GM12878 (cell line): ENCODE data around the gene PARK7. TPM values are rescaled to one million over a fixed set of nuclear protein-coding genes. Genes with fewer than 3 reads are reported as not detected.

Source experiments
- BACH1 ChIP-seq: fragments of 450-650 bp; IDR thresholded peaks from 2 replicates; pipeline ENCODE4 v1.6.1; 2017; ENCODE audit warnings: mild to moderate bottlenecking, borderline replicate concordance
- CEBPB ChIP-seq, 2 experiments: fragments of 150-350 bp in 1 of 2; IDR thresholded peaks; 2 replicates each; pipeline ENCODE4 v1.6.1; 2012 to 2014; ENCODE audit warnings: low read depth in 2 of 2, low read length in 2 of 2, borderline replicate concordance in 1 of 2, inconsistent platforms in 1 of 2
- CHD2 ChIP-seq: IDR thresholded peaks from 2 replicates; pipeline ENCODE4 v1.6.1; 2011; ENCODE audit warnings: low read depth, low read length, improper control_type of control experiment, borderline replicate concordance
- CHD4 ChIP-seq: fragments of 200-600 bp; sonication (generic); IDR thresholded peaks from 2 replicates; pipeline ENCODE4 v1.6.1; 2016; ENCODE audit warnings: mild to moderate bottlenecking
- CREB1 ChIP-seq: IDR thresholded peaks from 2 replicates; pipeline ENCODE4 v1.6.1; 2012; ENCODE audit warnings: low read depth, mild to moderate bottlenecking, inconsistent platforms
- DPF2 ChIP-seq: fragments of 450-650 bp; IDR thresholded peaks from 2 replicates; pipeline ENCODE4 v1.6.1; 2017; ENCODE audit warnings: mild to moderate bottlenecking
- ETV6 ChIP-seq, 2 experiments: fragments of 450-650 bp in 1 of 2; IDR thresholded peaks in 1 of 2; conservative IDR thresholded peaks in 1 of 2; 2 replicates each; pipeline ENCODE4 v1.6.1; 2014; ENCODE audit warnings: antibody characterized with exemption in 1 of 2, borderline replicate concordance in 1 of 2, low read depth in 1 of 2, mild to moderate bottlenecking in 1 of 2, moderate library complexity in 1 of 2
- FOXK2 ChIP-seq: fragments of 450-650 bp; IDR thresholded peaks from 2 replicates; pipeline ENCODE4 v1.6.1; 2017; ENCODE audit warnings: mild to moderate bottlenecking, moderate library complexity
- HDAC2 ChIP-seq: fragments of 200-600 bp; sonication (generic); IDR thresholded peaks from 2 replicates; pipeline ENCODE4 v1.6.1; 2017
- IRF5 ChIP-seq: fragments of 450-650 bp; IDR thresholded peaks from 2 replicates; pipeline ENCODE4 v1.6.1; 2017; ENCODE audit warnings: borderline replicate concordance
- JUND ChIP-seq: IDR thresholded peaks from 2 replicates; pipeline ENCODE4 v1.6.1; 2012; ENCODE audit warnings: low read depth, mild to moderate bottlenecking, low read length, improper control_type of control experiment, moderate library complexity
- PAX5 ChIP-seq: IDR thresholded peaks from 2 replicates; pipeline ENCODE4 v1.6.1; 2011; ENCODE audit warnings: low read depth, low read length, borderline replicate concordance
- RUNX3 ChIP-seq: IDR thresholded peaks from 2 replicates; pipeline ENCODE4 v1.6.1; 2012; ENCODE audit warnings: low read length, inconsistent platforms
- SIN3A ChIP-seq: IDR thresholded peaks from 2 replicates; pipeline ENCODE4 v1.6.1; 2012; ENCODE audit warnings: low read depth, low read length, improper control_type of control experiment
- TARDBP ChIP-seq: IDR thresholded peaks from 2 replicates; pipeline ENCODE4 v1.6.1; 2016; ENCODE audit warnings: borderline replicate concordance
- TCF12 ChIP-seq: IDR thresholded peaks from 2 replicates; pipeline ENCODE4 v1.6.1; 2011; ENCODE audit warnings: low read depth, mild to moderate bottlenecking, low read length
- WRNIP1 ChIP-seq: IDR thresholded peaks from 2 replicates; pipeline ENCODE4 v1.6.1; 2011; ENCODE audit warnings: low read depth, low read length, improper control_type of control experiment, borderline replicate concordance
- YBX1 ChIP-seq: fragments of 450-650 bp; IDR thresholded peaks from 2 replicates; pipeline ENCODE4 v1.6.1; 2016; ENCODE audit warnings: antibody characterized with exemption
- polyA plus RNA-seq, 11 experiments: library from polyadenylated mRNA; depleted of rRNA in 4 of 11; unstranded in 6 of 11; stranded (reverse) in 5 of 11; fragments of >200 nt; fragmentation: Nextera tagmentation in 4 of 11; fragmentation: Illumina TruSeq in 1 of 11; extraction: Ambion mirVana in 4 of 11; extraction: Trizol in 1 of 11; gene quantifications; 1 replicate in 1 of 11; 2 replicates in 10 of 11; pipeline versions ENCODE4 v1.2.1 to v1.2.3, GENCODE V29; 2011 to 2016; ENCODE audit warnings: inconsistent platforms in 2 of 11, missing spikeins in 2 of 11, low read depth in 1 of 11
- total RNA-seq, 4 experiments: library from RNA; depleted of rRNA in 3 of 4; stranded (reverse); fragments of >200 nt in 3 of 4; fragmentation: Illumina TruSeq in 1 of 4; extraction: Trizol in 1 of 4; gene quantifications; 2 replicates each; pipeline versions ENCODE4 v1.2.1 to v1.2.3, GENCODE V29; 2013 to 2021
- TF ChIP-seq, protein P1 (sequence below): IDR thresholded peaks from 2 replicates; pipeline ENCODE4 v1.6.1; 2011; ENCODE audit warnings: mild to moderate bottlenecking, low read depth, low read length, moderate library complexity; ENCODE audit not compliant: insufficient replicate concordance
- TF ChIP-seq, protein P2 (sequence below): fragments of 450-650 bp; formaldehyde crosslinking; IDR thresholded peaks from 2 replicates; pipeline ENCODE4 v1.4.0; 2022; ENCODE audit warnings: mild to moderate bottlenecking, moderate library complexity
- TF ChIP-seq, protein P3 (sequence below): fragments of 450-650 bp; formaldehyde crosslinking; IDR thresholded peaks from 2 replicates; pipeline ENCODE4 v1.4.0; 2020; ENCODE audit warnings: mild to moderate bottlenecking, moderate library complexity

PARK7 gene
- total and polyA plus RNA-seq, 10 of the 15 experiments (the other 5 are each of a cell fraction or from before 2014, with no cell fraction given): 267 to 1,056 (median 495) TPM

DNA sequence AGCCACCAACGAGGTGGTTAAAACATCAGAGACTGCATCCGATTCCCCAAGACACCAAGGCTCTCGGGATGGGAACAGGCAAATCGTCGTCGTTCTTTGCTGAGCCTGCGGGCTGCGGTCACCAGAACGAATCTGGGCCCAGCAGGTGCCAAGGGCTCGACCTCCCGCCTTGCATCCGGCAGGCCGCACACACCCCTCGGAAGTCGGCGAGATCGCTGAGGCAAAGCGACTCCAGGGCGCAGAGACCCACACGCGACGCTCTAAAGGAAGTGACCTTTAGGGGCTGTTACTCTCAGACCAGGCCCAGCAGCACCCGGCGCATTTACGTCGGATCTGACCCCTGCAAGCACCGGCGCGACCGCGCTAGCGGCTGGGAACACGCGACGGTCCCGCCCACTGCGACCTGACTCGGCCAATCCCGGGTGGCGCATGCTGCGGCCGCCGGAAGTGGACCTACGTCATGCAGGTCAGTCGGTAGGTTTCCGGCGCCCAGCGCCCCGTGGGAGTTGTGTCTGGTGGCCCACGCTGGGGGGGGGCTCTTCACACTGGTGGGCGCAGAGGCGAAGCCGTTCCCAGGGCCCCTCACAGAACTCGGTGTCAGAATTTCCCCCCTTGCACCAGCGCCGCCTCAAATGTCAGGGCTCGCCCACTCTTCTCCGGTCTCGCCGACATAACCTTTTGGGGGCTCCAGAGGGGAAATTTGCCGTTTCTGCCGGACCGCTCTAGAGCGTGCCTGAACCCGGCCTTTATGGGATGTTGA lies 7.5 kb upstream of the PARK7 start (continued):
- TF ChIP-seq, protein P1, sequence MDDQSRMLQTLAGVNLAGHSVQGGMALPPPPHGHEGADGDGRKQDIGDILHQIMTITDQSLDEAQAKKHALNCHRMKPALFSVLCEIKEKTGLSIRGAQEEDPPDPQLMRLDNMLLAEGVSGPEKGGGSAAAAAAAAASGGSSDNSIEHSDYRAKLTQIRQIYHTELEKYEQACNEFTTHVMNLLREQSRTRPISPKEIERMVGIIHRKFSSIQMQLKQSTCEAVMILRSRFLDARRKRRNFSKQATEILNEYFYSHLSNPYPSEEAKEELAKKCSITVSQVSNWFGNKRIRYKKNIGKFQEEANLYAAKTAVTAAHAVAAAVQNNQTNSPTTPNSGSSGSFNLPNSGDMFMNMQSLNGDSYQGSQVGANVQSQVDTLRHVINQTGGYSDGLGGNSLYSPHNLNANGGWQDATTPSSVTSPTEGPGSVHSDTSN: no peak
- TF ChIP-seq TCF12: peak; percentile 61
- TF ChIP-seq SIN3A: 0 out of 2 replicates have a peak, but pooled peaks have one; percentile 27
- no peak for TF ChIP-seq JUND
- TF ChIP-seq, protein P2, sequence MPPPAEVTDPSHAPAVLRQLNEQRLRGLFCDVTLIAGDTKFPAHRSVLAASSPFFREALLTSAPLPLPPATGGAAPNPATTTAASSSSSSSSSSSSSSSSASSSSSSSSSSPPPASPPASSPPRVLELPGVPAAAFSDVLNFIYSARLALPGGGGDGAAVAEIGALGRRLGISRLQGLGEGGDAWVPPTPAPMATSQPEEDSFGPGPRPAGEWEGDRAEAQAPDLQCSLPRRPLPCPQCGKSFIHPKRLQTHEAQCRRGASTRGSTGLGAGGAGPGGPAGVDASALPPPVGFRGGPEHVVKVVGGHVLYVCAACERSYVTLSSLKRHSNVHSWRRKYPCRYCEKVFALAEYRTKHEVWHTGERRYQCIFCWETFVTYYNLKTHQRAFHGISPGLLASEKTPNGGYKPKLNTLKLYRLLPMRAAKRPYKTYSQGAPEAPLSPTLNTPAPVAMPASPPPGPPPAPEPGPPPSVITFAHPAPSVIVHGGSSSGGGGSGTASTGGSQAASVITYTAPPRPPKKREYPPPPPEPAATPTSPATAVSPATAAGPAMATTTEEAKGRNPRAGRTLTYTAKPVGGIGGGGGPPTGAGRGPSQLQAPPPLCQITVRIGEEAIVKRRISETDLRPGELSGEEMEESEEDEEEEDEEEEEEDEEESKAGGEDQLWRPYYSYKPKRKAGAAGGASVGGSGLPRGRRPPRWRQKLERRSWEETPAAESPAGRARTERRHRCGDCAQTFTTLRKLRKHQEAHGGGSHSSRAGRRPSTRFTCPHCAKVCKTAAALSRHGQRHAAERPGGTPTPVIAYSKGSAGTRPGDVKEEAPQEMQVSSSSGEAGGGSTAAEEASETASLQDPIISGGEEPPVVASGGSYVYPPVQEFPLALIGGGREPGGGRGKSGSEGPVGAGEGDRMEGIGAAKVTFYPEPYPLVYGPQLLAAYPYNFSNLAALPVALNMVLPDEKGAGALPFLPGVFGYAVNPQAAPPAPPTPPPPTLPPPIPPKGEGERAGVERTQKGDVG (CRISPR knock-in tag): no peak
- peak; percentile 69 for TF ChIP-seq RUNX3
- no peak for TF ChIP-seq YBX1
- peak; percentile 71; the same call in 1 of the 2 replicates for TF ChIP-seq BACH1
- no peak for TF ChIP-seq ETV6 (conservative IDR thresholded peaks at IDR 0.05 in 1 of 2, IDR thresholded peaks at IDR 0.05 in 1 of 2; ENCODE audit: borderline replicate concordance in 1 of 2, low read depth in 1 of 2)
- TF ChIP-seq HDAC2: no peak
- TF ChIP-seq PAX5: peak; percentile 54; the same call in 1 of the 2 replicates
- TF ChIP-seq, protein P3, sequence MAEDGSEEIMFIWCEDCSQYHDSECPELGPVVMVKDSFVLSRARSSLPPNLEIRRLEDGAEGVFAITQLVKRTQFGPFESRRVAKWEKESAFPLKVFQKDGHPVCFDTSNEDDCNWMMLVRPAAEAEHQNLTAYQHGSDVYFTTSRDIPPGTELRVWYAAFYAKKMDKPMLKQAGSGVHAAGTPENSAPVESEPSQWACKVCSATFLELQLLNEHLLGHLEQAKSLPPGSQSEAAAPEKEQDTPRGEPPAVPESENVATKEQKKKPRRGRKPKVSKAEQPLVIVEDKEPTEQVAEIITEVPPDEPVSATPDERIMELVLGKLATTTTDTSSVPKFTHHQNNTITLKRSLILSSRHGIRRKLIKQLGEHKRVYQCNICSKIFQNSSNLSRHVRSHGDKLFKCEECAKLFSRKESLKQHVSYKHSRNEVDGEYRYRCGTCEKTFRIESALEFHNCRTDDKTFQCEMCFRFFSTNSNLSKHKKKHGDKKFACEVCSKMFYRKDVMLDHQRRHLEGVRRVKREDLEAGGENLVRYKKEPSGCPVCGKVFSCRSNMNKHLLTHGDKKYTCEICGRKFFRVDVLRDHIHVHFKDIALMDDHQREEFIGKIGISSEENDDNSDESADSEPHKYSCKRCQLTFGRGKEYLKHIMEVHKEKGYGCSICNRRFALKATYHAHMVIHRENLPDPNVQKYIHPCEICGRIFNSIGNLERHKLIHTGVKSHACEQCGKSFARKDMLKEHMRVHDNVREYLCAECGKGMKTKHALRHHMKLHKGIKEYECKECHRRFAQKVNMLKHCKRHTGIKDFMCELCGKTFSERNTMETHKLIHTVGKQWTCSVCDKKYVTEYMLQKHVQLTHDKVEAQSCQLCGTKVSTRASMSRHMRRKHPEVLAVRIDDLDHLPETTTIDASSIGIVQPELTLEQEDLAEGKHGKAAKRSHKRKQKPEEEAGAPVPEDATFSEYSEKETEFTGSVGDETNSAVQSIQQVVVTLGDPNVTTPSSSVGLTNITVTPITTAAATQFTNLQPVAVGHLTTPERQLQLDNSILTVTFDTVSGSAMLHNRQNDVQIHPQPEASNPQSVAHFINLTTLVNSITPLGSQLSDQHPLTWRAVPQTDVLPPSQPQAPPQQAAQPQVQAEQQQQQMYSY: no peak
- peak; percentile 82 for TF ChIP-seq CHD2
- TF ChIP-seq CREB1: peak; percentile 94
- TF ChIP-seq CHD4: no peak
- no peak for TF ChIP-seq WRNIP1
- no peak for TF ChIP-seq IRF5
- no peak for TF ChIP-seq FOXK2
- TF ChIP-seq CEBPB (IDR thresholded peaks at IDR 0.05; ENCODE audit: borderline replicate concordance in 1 of 2, low read depth in 2 of 2, low read length in 2 of 2): no peak
- 0 out of 2 replicates have a peak, but pooled peaks have one; percentile 50 for TF ChIP-seq DPF2
- no peak for TF ChIP-seq TARDBP
